Mesenchymal stem cell (in vitro differentiated cells and primary cell): ENCODE measurements around the gene CCDC187.

ENCODE experiments used
- DNase-seq: peaks from one replicate; pipeline ENCODE4 v3.0.0-alpha.2; 2013
- H2AFZ ChIP-seq: one replicate; pipeline ENCODE4 v1.6.1; 2013; ENCODE audit warnings: low read depth, mild to moderate bottlenecking, control low read depth, inconsistent platforms, low read length, moderate library complexity
- H2AK5ac ChIP-seq: 2 replicates; pipeline ENCODE4 v1.6.1; 2013; ENCODE audit warnings: low read length, moderate library complexity, mild to moderate bottlenecking, inconsistent platforms; ENCODE audit not compliant: severe bottlenecking
- H2BK120ac ChIP-seq: one replicate; pipeline ENCODE4 v1.6.1; 2013; ENCODE audit warnings: low read depth, mild to moderate bottlenecking, inconsistent platforms, low read length, moderate library complexity
- H2BK12ac ChIP-seq, 2 experiments: one replicate each; pipeline ENCODE4 v1.6.1; 2013; ENCODE audit warnings: inconsistent platforms in 2 of 2, low read length in 2 of 2, mild to moderate bottlenecking in 2 of 2, moderate library complexity in 2 of 2, control low read depth in 1 of 2
- H2BK15ac ChIP-seq: one replicate; pipeline ENCODE4 v1.6.1; 2013; ENCODE audit warnings: mild to moderate bottlenecking, low read depth, inconsistent platforms; ENCODE audit not compliant: poor library complexity, severe bottlenecking
- H2BK5ac ChIP-seq: 2 replicates; pipeline ENCODE4 v1.6.1; 2013; ENCODE audit warnings: low read depth, mild to moderate bottlenecking, low read length, control low read depth, inconsistent platforms; ENCODE audit not compliant: poor library complexity, severe bottlenecking
- H3K14ac ChIP-seq, 2 experiments: one replicate each; pipeline ENCODE4 v1.6.1; 2013; ENCODE audit warnings: inconsistent platforms in 2 of 2, low read length in 2 of 2, control low read depth in 1 of 2, mild to moderate bottlenecking in 1 of 2, moderate library complexity in 1 of 2
- H3K18ac ChIP-seq, 2 experiments: one replicate each; pipeline ENCODE4 v1.6.1; 2013; ENCODE audit warnings: inconsistent platforms in 2 of 2, low read length in 2 of 2, control low read depth in 1 of 2, low read depth in 1 of 2, mild to moderate bottlenecking in 1 of 2
- H3K23ac ChIP-seq, 2 experiments: one replicate each; pipeline ENCODE4 v1.6.1; 2013; ENCODE audit warnings: inconsistent platforms in 2 of 2, low read length in 2 of 2, mild to moderate bottlenecking in 2 of 2, moderate library complexity in 2 of 2, control low read depth in 1 of 2
- H3K27ac ChIP-seq: 2 replicates; pipeline ENCODE4 v1.5.1; 2013; ENCODE audit warnings: mild to moderate bottlenecking, moderate library complexity, low read length, control low read depth, inconsistent platforms; ENCODE audit not compliant: poor library complexity, severe bottlenecking
- H3K27me3 ChIP-seq, 2 experiments: 2 replicates each; pipeline versions ENCODE4 v1.6.1 to v1.7.0; 2013; ENCODE audit warnings: low read length in 2 of 2, mild to moderate bottlenecking in 2 of 2, moderate library complexity in 2 of 2, control low read depth in 1 of 2, inconsistent platforms in 1 of 2; ENCODE audit not compliant: control insufficient read depth in 1 of 2, insufficient read depth in 1 of 2
- H3K36me3 ChIP-seq, 2 experiments: 2 replicates each; pipeline versions ENCODE4 v1.6.1 to v1.7.0; 2013; ENCODE audit warnings: low read length in 2 of 2, control low read depth in 1 of 2, inconsistent platforms in 1 of 2, low read depth in 1 of 2, mild to moderate bottlenecking in 1 of 2; ENCODE audit not compliant: insufficient read depth in 2 of 2, control insufficient read depth in 1 of 2
- H3K4ac ChIP-seq, 2 experiments: one replicate each; pipeline ENCODE4 v1.6.1; 2013; ENCODE audit warnings: inconsistent platforms in 2 of 2, low read length in 2 of 2, mild to moderate bottlenecking in 2 of 2, moderate library complexity in 2 of 2, control low read depth in 1 of 2, low read depth in 1 of 2
- H3K4me1 ChIP-seq: 2 replicates; pipeline ENCODE4 v1.6.1; 2013; ENCODE audit warnings: low read depth, low read length, control low read depth; ENCODE audit not compliant: control insufficient read depth, insufficient read depth
- H3K4me2 ChIP-seq: 2 replicates; pipeline ENCODE4 v1.6.1; 2013; ENCODE audit warnings: low read length, mild to moderate bottlenecking, inconsistent platforms; ENCODE audit not compliant: poor library complexity, severe bottlenecking
- H3K4me3 ChIP-seq, 2 experiments: 2 replicates each; pipeline versions ENCODE4 v1.5.1 to v1.7.0; 2013; ENCODE audit warnings: low read length in 2 of 2, mild to moderate bottlenecking in 2 of 2, control low read depth in 1 of 2, low read depth in 1 of 2; ENCODE audit not compliant: insufficient read depth in 1 of 2
- H3K79me1 ChIP-seq: replicated peaks from 2 replicates; pipeline ENCODE4 v1.6.1; 2013; ENCODE audit warnings: mild to moderate bottlenecking, control low read depth, low read length, inconsistent platforms; ENCODE audit not compliant: poor library complexity, severe bottlenecking
- H3K9ac ChIP-seq: 2 replicates; pipeline ENCODE4 v1.7.0; 2013; ENCODE audit warnings: mild to moderate bottlenecking, low read length, moderate library complexity
- H3K9me3 ChIP-seq: 2 replicates; pipeline ENCODE4 v1.7.0; 2013; ENCODE audit warnings: mild to moderate bottlenecking, low read length; ENCODE audit not compliant: control insufficient read depth
- H4K8ac ChIP-seq: one replicate; pipeline ENCODE4 v1.6.1; 2013; ENCODE audit warnings: inconsistent platforms, mild to moderate bottlenecking, low read length, moderate library complexity
- H4K91ac ChIP-seq: one replicate; pipeline ENCODE4 v1.6.1; 2013; ENCODE audit warnings: mild to moderate bottlenecking, low read length, inconsistent platforms
- whole genome bisulfite sequencing: methylation state at CpG from one replicate; pipeline ENCODE4 v1.1.7; 2013; ENCODE audit warnings: mixed read lengths; 5-methylcytosine and 5-hydroxymethylcytosine counted together

The CCDC187 gene

DNA sequence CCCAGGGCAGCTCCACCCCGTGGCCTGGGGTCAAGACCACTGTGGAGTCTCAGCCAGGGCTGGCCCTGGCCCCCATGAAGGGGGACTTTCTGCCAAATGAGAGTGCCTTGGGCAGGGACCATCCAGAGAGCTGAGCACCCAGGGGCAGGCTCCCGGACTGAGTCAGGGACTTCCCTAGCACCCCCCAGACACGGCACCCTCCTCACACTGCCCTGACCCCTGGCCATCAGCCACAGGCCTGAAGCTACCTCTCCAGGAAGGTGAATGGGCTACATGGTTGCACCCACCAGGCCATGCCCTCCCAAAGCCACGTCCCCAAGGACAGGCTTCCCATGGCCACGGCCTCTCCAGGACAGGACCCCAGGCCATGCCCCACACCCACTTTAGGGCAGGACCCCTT, 9.5 kb downstream of the CCDC187 start:
- H3K79me1 ChIP-seq, result no peaks in the 10 kb centered on the region
- H3K14ac ChIP-seq, result no peak overlapping the region
- no peak overlapping the region for H2AK5ac ChIP-seq
- no peak overlapping the region for H3K9ac ChIP-seq
- H3K9me3 ChIP-seq, result no peaks in the 10 kb centered on the region
- no peaks in the 10 kb centered on the region for H3K36me3 ChIP-seq
- H2BK120ac ChIP-seq, result no peak overlapping the region
- H3K18ac ChIP-seq, result no peak overlapping the region
- H3K4ac ChIP-seq, result no peak overlapping the region
- H4K8ac ChIP-seq, result no peak overlapping the region
- H3K4me3 ChIP-seq, result no peak overlapping the region
- H3K27ac ChIP-seq, result no peak overlapping the region
- peaks cover 6% of the 10 kb centered on the region for H3K4me1 ChIP-seq
- H2AFZ ChIP-seq, result no peak overlapping the region
- H2BK15ac ChIP-seq, result no peak overlapping the region
- no peak for DNase-seq
- 85% methylated on average over 5 of the region's 5 CpGs for WGBS
- no peak overlapping the region for H3K4me2 ChIP-seq
- no peak overlapping the region for H3K23ac ChIP-seq
- H2BK12ac ChIP-seq, result no peak overlapping the region
- H4K91ac ChIP-seq, result peak overlapping the region; percentile 14
- peaks cover 3 to 55% of the 10 kb centered on the region in 2 experiments for H3K27me3 ChIP-seq
- H2BK5ac ChIP-seq, result no peak overlapping the region

DNA sequence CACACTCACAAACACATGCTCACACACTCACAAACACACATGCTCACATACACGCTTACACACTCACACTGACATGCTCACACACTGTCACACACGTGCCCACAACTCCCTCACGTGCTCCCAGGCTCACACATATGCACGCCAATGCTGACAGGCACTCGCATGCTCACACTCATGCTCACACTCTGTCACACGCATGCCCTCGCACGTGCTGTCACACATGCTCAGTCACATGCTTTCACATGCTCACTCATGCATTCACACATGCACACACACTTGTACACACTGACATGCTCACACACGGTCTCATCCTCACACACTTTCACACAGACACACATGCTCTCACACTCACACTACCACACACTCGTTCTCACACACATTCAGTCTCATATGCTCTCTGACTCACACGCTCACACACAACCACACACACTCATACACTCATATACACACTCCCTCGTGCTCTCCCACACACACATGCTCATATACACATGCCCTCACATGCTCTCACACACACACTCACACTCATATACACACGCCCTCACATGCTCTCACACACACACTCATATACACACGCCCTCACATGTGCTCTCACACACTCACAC, 10.3 kb downstream of the CCDC187 start:
- Histone ChIP-seq H3K4ac (no peak overlapping the region), H3K4me1 (peaks cover 6% of the 10 kb centered on the region), H4K91ac (no peak overlapping the region), H3K14ac (peak overlapping the region in 1 of 2 experiments; percentile 15), H3K4me2 (no peak overlapping the region), H3K4me3 (no peak overlapping the region), H3K9me3 (no peaks in the 10 kb centered on the region), H3K27me3 (peaks cover 3 to 52% of the 10 kb centered on the region in 2 experiments), H3K18ac (no peak overlapping the region), H3K9ac (no peak overlapping the region), H2BK12ac (no peak overlapping the region), H4K8ac (no peak overlapping the region), H2AFZ (no peak overlapping the region), H2BK5ac (no peak overlapping the region), H3K23ac (no peak overlapping the region), H2BK120ac (no peak overlapping the region), H3K36me3 (no peaks in the 10 kb centered on the region), H2AK5ac (no peak overlapping the region), H2BK15ac (no peak overlapping the region), H3K79me1 (no peaks in the 10 kb centered on the region), H3K27ac (no peak overlapping the region)
- WGBS, result 85% methylated on average over 14 of the region's 14 CpGs
- DNase-seq, result no peak

DNA sequence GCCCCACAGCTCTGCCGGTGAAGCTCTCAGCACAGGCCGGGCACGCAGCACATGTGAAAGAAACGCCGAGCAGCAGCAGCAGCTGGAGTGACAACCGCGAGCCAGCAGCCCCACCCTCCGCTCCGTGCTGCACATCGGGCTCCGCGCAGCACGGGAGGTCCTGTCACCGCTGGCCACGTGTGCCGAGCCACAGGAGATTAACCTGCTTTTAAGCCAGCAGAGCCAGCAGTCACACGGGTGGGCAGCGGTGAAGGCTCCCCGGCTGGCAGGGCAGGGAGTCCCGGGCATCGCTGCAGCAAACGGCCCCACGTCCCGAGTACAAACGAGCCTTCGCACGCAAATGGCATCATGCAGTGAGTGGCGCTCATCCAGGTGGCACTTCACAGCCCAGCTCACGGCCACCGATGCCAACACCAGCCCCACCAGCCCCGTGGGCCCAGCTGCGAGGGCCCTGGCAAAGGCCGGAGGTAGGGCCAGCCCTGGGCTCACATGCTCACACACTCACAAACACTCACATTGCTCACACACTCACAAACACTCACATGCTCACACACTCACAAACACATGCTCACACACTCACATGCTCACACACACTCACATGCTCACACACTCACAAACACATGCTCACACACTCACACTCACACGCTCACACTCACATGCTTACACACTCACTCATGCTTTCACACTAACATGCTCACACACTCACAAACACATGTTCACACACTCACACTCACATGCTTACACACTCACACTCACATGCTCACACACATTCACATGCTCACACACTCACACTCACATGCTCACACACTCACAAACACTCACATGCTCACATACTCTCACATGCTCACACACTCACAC, 11.1 kb downstream of the CCDC187 start:
- Histone ChIP-seq H2AK5ac (no peak overlapping the region), H3K23ac (no peak overlapping the region)
- 95% methylated on average over 34 of the region's 34 CpGs for WGBS

DNA sequence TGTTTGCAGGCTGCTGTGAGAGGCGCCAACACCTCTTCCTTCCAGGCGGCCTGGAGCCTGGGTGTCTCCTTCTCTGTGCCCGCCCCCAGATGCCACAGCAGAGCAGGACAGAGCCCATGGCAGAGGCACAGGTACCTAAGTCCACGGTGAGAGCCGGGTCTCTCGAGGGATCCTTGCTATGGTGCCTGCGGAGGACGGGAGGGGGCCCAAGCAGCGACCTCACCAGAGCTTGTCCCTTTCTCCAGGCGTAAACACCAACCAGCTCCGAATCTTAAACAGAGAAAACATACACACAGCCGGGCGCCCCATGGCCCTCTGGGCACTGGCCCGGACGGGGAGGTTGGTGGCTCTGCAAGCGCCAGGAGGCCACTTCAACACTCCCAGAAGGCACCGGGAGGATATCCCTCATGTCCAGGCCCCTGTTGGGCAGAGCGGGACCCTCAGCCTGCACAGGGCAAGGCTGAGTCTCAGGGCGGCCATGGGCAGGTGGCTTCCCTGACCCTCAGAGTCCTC, 11.8 kb downstream of the CCDC187 start:
- no peaks in the 10 kb centered on the region for H3K9me3 ChIP-seq
- DNase-seq, result no peak
- H3K36me3 ChIP-seq, result no peaks in the 10 kb centered on the region
- no peak overlapping the region for H3K23ac ChIP-seq
- no peak overlapping the region for H4K91ac ChIP-seq
- no peak overlapping the region for H2BK12ac ChIP-seq
- no peak overlapping the region for H4K8ac ChIP-seq
- H2BK5ac ChIP-seq, result no peak overlapping the region
- H3K4ac ChIP-seq, result no peak overlapping the region
- H3K4me3 ChIP-seq, result no peak overlapping the region
- H3K27ac ChIP-seq, result no peak overlapping the region
- H3K18ac ChIP-seq, result no peak overlapping the region
- H3K4me2 ChIP-seq, result no peak overlapping the region
- H3K79me1 ChIP-seq, result no peaks in the 10 kb centered on the region
- 89% methylated on average over 19 of the region's 19 CpGs for WGBS
- H2AK5ac ChIP-seq, result no peak overlapping the region
- H3K4me1 ChIP-seq, result peaks cover 2% of the 10 kb centered on the region
- no peak overlapping the region for H3K14ac ChIP-seq
- H2BK15ac ChIP-seq, result no peak overlapping the region
- no peak overlapping the region for H3K9ac ChIP-seq
- peaks cover 3 to 55% of the 10 kb centered on the region in 2 experiments for H3K27me3 ChIP-seq
- H2AFZ ChIP-seq, result no peak overlapping the region
- H2BK120ac ChIP-seq, result no peak overlapping the region

More for the DNA sequence above, 11.1 kb downstream of the CCDC187 start:
- peak overlapping the region in 1 of 2 experiments; percentile 3 for H3K14ac ChIP-seq
- no peak overlapping the region for H4K91ac ChIP-seq
- H4K8ac ChIP-seq, result no peak overlapping the region
- H3K27ac ChIP-seq, result no peak overlapping the region
- H2BK15ac ChIP-seq, result no peak overlapping the region
- peak overlapping the region in 1 of 2 experiments; percentile 14 for H3K4me3 ChIP-seq
- H3K9me3 ChIP-seq, result no peaks in the 10 kb centered on the region
- no peaks in the 10 kb centered on the region for H3K36me3 ChIP-seq
- H3K79me1 ChIP-seq, result no peaks in the 10 kb centered on the region
- DNase-seq, result no peak
- no peak overlapping the region for H3K4ac ChIP-seq
- H3K9ac ChIP-seq, result no peak overlapping the region
- no peak overlapping the region for H3K18ac ChIP-seq
- no peak overlapping the region for H2AFZ ChIP-seq
- no peak overlapping the region for H2BK120ac ChIP-seq
- peaks cover 3 to 54% of the 10 kb centered on the region in 2 experiments for H3K27me3 ChIP-seq
- peaks cover 6% of the 10 kb centered on the region for H3K4me1 ChIP-seq
- H2BK12ac ChIP-seq, result no peak overlapping the region
- H2BK5ac ChIP-seq, result no peak overlapping the region
- no peak overlapping the region for H3K4me2 ChIP-seq
